Kasumi-1 (cell line): Measurements from ENCODE around the gene TSPAN2.

Source experiments
- DNase-seq, 2 experiments: peaks; one replicate each; lab custom pipeline; 2025; lab: John Stamatoyannopoulos, UW

Gene TSPAN2

GRCh38 chr1:115089420-115090185 lies at the start of gene TSPAN2:
Gene TSPAN2 (minus strand): TSS chr1:115089503. CDS start chr1:115089432, 71 bp downstream.
- no peak for DNase-seq

GRCh38 chr1:115138973-115139372 lies 49.7 kb upstream of the TSPAN2 start:
- peak; percentile 78 to 83 for DNase-seq

DNA sequence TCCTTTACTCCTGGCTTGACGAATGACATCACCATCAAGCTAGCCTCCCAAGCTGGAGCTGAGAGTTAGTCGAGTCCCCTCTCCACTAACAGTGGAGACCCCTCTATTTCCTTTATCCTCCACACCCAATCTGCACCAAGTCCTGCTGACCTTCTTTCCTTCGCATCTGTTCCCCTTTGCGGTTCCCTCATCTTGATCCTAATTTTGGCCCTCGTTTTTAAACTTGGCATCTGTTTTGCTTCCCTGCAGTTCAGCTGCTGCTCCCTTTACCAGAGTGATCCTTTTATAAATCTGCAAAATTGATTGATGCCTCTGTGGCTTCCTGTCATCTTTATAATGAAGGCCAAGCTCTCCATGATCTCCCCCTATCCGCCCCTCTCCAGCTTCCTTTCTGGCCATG lies 49.0 kb upstream of the TSPAN2 start:
- DNase-seq = no peak

DNA sequence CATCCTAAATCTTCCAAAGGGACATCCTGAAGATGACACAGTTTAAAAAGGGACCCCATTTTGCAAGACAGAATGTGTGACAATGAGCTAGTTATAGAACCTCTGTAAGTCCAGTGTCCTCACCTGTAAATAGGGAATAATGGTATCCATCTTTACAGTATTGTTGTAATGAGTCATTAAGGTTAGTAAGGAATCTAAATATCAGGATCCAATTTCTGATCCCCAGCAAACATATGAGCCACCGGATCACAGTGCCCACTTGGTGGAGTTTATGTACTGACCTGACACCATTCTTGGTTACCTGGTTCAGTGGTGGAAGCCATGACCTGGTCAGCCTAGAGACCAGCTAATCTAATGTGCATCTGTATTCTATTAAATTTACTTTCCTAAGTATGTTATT lies 47.9 kb upstream of the TSPAN2 start:
- DNase-seq = no peak

GRCh38 chr1:115136706-115137105 lies 47.4 kb upstream of the TSPAN2 start:
- no peak for DNase-seq

GRCh38 chr1:115136106-115136505 lies 46.8 kb upstream of the TSPAN2 start:
- no peak for DNase-seq

DNA sequence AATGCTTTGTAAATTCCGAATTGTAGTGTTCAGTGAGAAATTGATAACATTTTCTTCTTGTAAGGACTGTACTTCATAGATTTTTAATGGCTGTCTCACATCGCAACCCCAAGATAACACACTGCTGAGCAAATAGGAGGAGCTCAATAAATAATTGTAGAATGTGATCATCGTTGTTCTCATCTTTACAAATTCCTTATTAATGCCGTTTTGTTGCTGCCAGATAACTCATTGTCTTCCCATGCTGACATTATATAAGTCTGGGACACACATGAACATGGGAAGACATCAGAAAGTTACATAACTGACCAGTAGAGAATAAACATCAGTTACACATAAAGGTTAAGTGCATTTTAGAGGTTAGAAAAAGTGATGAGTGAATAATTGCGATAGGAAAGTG lies 46.4 kb upstream of the TSPAN2 start:
- no peak for DNase-seq

DNA sequence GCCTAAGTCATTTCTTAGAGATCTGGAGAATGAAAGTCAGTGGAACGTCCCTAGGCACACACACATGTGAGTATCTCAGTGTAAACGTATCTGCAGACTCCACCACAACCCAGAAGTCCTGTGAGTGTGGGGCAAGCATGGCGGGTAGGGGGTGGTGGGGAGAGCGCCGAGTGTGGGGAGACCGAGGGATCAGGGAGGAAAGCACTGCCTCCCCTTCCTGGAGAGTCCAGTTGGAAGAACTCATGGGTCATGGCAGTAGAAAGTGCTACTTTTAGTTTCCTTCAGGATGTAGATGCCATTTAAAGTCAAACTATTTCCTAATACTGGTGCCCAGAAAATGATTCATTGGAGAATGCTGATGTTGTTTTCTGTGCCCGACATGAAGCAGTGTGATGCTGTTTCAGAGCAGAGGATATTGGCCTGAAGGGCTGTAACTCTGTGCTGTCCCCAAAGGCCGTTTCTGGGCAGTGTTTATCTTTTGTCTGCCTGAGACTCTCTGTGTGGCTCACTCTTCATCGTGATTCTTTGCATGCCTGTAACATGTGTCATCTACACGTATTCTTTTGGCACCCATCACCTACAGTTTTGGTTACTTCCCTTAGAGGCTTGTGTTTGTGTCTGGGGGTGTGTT lies 45.7 kb upstream of the TSPAN2 start:
- no peak for DNase-seq

GRCh38 chr1:115134231-115134630 lies 44.9 kb upstream of the TSPAN2 start:
- DNase-seq = no peak

GRCh38 chr1:115133440-115133839 lies 44.1 kb upstream of the TSPAN2 start:
- no peak for DNase-seq

- no peak for DNase-seq
Observed at GRCh38 chr1:115130786-115131185, 41.5 kb upstream of the TSPAN2 start.

DNA sequence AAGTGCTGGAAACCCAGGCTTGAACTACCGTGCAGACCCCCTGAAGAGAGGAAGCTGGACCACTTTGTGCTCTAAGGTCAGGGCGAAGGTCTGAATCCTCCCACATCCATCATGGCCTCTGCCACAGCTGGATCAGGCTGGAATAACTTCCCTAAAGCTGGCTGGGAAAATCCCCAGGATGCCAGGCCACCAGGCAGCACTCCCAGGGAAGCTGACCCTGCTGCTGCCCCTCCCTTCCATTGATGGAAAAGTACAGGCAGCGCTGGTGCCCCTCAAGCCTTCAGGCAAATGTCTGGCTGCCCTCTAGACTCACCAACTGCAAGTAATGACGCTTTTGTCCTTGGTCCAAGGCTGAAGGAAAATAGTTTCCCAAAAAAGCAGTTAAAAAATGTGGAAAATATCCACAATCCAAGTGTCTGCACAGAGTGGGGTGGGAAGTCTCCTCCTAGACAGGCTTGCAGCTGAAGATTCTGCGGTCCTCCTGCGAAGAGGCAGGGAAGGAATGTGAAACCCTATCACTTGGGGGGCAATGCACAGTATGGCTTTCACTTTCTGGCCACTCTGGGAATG lies 39.9 kb upstream of the TSPAN2 start:
- DNase-seq = no peak

- DNase-seq = no peak
Observed at GRCh38 chr1:115127539-115127938, 38.2 kb upstream of the TSPAN2 start.

GRCh38 chr1:115126516-115126915 lies 37.2 kb upstream of the TSPAN2 start:
- no peak for DNase-seq

GRCh38 chr1:115123116-115123515 lies 33.8 kb upstream of the TSPAN2 start:
- DNase-seq = no peak

- no peak for DNase-seq
Observed at GRCh38 chr1:115121793-115122192, 32.5 kb upstream of the TSPAN2 start.

DNA sequence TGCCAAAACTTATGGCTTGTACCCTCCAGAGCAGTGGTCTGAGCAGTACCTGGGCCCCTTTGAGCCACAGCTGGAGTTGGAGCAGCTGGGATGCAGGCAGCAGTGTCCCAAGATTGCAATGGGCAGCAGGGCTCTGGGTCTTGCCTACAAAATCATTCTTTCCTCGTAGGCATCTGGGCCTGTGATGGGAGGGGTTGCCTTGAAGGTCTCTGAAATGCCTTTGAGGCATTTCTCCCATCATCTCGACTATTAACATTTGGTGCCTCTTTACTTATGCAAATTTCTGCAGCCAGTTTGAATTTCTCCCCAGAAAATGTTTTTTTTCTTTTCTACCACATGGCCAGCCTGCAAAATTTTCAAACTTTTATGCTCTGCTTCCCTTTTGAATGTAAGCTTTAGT lies 31.0 kb upstream of the TSPAN2 start:
- no peak for DNase-seq

- DNase-seq = no peak
Observed at GRCh38 chr1:115118611-115119010, 29.3 kb upstream of the TSPAN2 start.

GRCh38 chr1:115118086-115118485 lies 28.8 kb upstream of the TSPAN2 start:
- no peak for DNase-seq

DNA sequence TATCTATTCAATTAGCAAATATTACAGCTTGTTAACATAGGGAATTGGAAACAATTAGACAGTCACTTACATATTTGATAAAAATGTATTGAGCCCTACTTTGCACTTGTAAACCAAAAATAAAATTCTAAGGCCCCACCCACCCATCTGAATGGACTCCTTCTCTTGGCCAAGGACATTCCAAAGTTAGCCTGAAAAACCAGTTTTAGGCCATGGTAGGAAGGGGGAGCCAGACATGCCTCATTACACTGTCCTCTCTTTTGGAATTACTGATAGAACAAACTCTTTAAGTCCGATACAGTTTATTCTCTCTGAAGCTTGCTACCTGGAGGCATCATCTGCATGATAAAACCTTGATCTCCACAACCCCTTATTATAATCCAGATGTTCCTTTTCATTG lies 28.0 kb upstream of the TSPAN2 start:
- DNase-seq = no peak

DNA sequence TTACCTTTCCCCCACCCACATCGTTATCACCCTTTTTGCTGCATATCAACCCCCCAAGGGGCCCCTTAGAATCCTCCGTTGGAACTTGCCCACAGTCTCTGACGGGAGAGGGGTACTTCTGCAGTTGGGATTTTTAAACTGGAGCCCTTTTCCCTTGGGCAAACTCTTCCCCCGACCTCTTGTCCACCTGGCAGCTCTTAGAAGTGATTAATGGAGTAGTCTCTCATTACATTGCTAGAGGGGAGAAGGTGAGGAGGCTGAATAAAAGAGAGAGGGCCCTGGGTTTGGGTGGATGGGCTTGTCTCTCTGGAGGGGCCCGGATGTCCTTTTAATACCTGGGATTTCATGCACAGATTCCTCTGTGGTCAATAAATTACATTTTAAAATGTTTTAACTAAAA lies 27.2 kb upstream of the TSPAN2 start:
- no peak for DNase-seq

GRCh38 chr1:115115521-115116161 lies 26.3 kb upstream of the TSPAN2 start:
- DNase-seq = no peak

DNA sequence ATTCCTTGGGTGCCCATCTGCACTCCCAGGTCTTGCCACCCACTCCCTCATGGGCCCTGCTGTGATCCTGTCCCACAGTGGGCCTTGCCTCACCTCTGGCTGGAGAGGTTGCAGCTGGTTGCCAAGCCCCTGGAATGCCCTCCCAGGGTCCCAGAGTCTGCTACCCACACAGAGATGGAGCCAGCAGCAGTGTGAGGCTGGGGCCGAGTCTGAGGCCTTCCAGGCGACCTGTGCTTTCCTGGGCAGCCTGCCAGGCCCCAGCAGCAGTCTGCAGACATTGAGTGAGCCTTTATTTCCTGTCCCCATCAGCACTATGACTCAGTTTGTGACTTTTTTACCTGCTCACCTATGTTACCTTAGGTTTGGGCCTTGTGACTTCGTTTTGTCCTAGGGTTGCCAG lies 25.0 kb upstream of the TSPAN2 start:
- no peak for DNase-seq
